ENCODE measurements around the gene MCC. TPM values are rescaled to one million over a fixed set of nuclear protein-coding genes. Genes with fewer than 3 reads are reported as not detected.

The MCC gene
- total RNA-seq, 1 experiment from 2014 or later: 7.6 TPM

GRCh38 chr5:113163328-113163727 is 324.9 kb downstream of the MCC start:
- H3K9ac ChIP-seq (ENCODE audit: extremely low read depth, insufficient read length, low read length): no peak overlapping the region
- no peak overlapping the region for H4K8ac ChIP-seq (replicated peaks; ENCODE audit: insufficient read length, low read depth, low read length)
- H3K4me1 Mint-ChIP-seq: peaks cover 39 to 44% of the 10 kb centered on the region in 2 experiments
- no peaks in the 10 kb centered on the region for H3K27me3 ChIP-seq (ENCODE audit: insufficient read depth, low read length)
- no peak overlapping the region for H3K27ac ChIP-seq (ENCODE audit: insufficient read length, low read depth, low read length)
- H3K56ac ChIP-seq (ENCODE audit: insufficient read length, low read depth, low read length): no peak overlapping the region
- H3K9me3 ChIP-seq (ENCODE audit: control insufficient read depth, low read depth, low read length): no peaks in the 10 kb centered on the region
- TF ChIP-seq, protein P1, sequence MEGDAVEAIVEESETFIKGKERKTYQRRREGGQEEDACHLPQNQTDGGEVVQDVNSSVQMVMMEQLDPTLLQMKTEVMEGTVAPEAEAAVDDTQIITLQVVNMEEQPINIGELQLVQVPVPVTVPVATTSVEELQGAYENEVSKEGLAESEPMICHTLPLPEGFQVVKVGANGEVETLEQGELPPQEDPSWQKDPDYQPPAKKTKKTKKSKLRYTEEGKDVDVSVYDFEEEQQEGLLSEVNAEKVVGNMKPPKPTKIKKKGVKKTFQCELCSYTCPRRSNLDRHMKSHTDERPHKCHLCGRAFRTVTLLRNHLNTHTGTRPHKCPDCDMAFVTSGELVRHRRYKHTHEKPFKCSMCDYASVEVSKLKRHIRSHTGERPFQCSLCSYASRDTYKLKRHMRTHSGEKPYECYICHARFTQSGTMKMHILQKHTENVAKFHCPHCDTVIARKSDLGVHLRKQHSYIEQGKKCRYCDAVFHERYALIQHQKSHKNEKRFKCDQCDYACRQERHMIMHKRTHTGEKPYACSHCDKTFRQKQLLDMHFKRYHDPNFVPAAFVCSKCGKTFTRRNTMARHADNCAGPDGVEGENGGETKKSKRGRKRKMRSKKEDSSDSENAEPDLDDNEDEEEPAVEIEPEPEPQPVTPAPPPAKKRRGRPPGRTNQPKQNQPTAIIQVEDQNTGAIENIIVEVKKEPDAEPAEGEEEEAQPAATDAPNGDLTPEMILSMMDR (conservative IDR thresholded peaks at IDR 0.05): no peak
- no peak overlapping the region for H3K23ac ChIP-seq (ENCODE audit: insufficient read length, low read depth, low read length)
- H2BK5ac ChIP-seq (ENCODE audit: insufficient read length, low read length): no peak overlapping the region
- H3K14ac ChIP-seq (ENCODE audit: insufficient read depth, low read length): no peak overlapping the region
- no peak overlapping the region for H3K18ac ChIP-seq (ENCODE audit: insufficient read length, low read depth, low read length)
- H3K4me3 Mint-ChIP-seq: no peak overlapping the region
- no peak overlapping the region for H2BK12ac ChIP-seq (ENCODE audit: insufficient read length, low read depth, low read length)
- no peak overlapping the region for H2AK5ac ChIP-seq (ENCODE audit: insufficient read length, low read length)
- no peaks in the 10 kb centered on the region; the same call in 1 of the 2 replicates for H3K79me2 ChIP-seq (ENCODE audit: insufficient read depth, low read length)
- H2AFZ ChIP-seq (ENCODE audit: low read length): no peak overlapping the region
- H3K79me1 ChIP-seq (ENCODE audit: insufficient read depth, low read depth, low read length, poor library complexity, severe bottlenecking): no peaks in the 10 kb centered on the region
- H2BK15ac ChIP-seq (ENCODE audit: low read depth, low read length): no peak overlapping the region
- no peaks in the 10 kb centered on the region for H3K23me2 ChIP-seq (ENCODE audit: insufficient read length, low read depth, low read length, poor library complexity, severe bottlenecking)
- H3K4me2 ChIP-seq (ENCODE audit: insufficient read depth, insufficient read length, low read length): no peak overlapping the region
- no peak overlapping the region for H2BK120ac ChIP-seq (ENCODE audit: low read depth, low read length, poor library complexity, severe bottlenecking)
- H4K5ac ChIP-seq (ENCODE audit: insufficient read length, low read depth, low read length): no peak overlapping the region
- H4K91ac ChIP-seq (ENCODE audit: insufficient read length, low read depth, low read length): no peak overlapping the region
- H3K9me3 Mint-ChIP-seq: no peaks in the 10 kb centered on the region
- no peaks in the 10 kb centered on the region for H3K27me3 Mint-ChIP-seq (ENCODE audit: low read depth)
- no peak overlapping the region for H3T11ph ChIP-seq (ENCODE audit: low read length)
- no peak overlapping the region for H3K4ac ChIP-seq (ENCODE audit: low read depth, low read length)
- H4K20me1 ChIP-seq (ENCODE audit: control insufficient read depth, insufficient read depth, insufficient read length): no peaks in the 10 kb centered on the region
- no peak overlapping the region for H3K27ac Mint-ChIP-seq
- peaks cover 3% of the 10 kb centered on the region; the same call in 1 of the 2 replicates for H3K4me1 ChIP-seq (ENCODE audit: insufficient read depth, low read length)
- WGBS (ENCODE audit: extremely low coverage, insufficient read length, low lambda C conversion rate): no CpG with 5 or more reads among the region's 2 CpGs
- no peaks in the 10 kb centered on the region for H3K36me3 Mint-ChIP-seq (ENCODE audit: insufficient read depth in 1 of 3, low read depth in 3 of 3)
- H2BK20ac ChIP-seq (ENCODE audit: low read depth, low read length, poor library complexity, severe bottlenecking): no peak overlapping the region
- no peak for DNase-seq

Data from H9 (cell line).